ENCODE data around the gene CLDN4.

GRCh38 chr7:73822319-73823173 is 8.2 kb upstream of the CLDN4 start:
- TF ChIP-seq CTCF (IDR thresholded peaks at IDR 0.05) (no peak), POLR2A (IDR thresholded peaks at IDR 0.05) (no peak)

Measured in lower leg skin (tissue), 3 donors.